Cerebellar cortex (tissue), 1 donor: ENCODE results near the gene ABCC6.
"Not testable (repeated sequence)": the region's sequence is repeated elsewhere in the genome, so short reads cannot be mapped to it uniquely, and the experiment has no call there.

Experiments
- DNase-seq: peaks from one replicate; pipeline ENCODE4 v3.0.0-alpha.2; 2015; ENCODE audit warnings: low spot score

Gene ABCC6

GRCh38 chr16:16190546-16190945 is 32.7 kb downstream of the ABCC6 start:
- no peak for DNase-seq

- DNase-seq = no peak
Measured at GRCh38 chr16:16189842-16190241, 33.5 kb downstream of the ABCC6 start.

GRCh38 chr16:16188827-16189226 is 34.5 kb downstream of the ABCC6 start:
- no peak for DNase-seq

GRCh38 chr16:16186820-16187219 is 36.5 kb downstream of the ABCC6 start:
- DNase-seq = no peak

- no peak for DNase-seq
Measured at GRCh38 chr16:16185095-16185494, 38.2 kb downstream of the ABCC6 start.

- no peak for DNase-seq
Measured at GRCh38 chr16:16184594-16184993, 38.7 kb downstream of the ABCC6 start.

- no peak for DNase-seq
Measured at GRCh38 chr16:16183562-16183961, 39.7 kb downstream of the ABCC6 start.

GRCh38 chr16:16182918-16183317 is 40.4 kb downstream of the ABCC6 start:
- no peak for DNase-seq

GRCh38 chr16:16181748-16182147 is 41.5 kb downstream of the ABCC6 start:
- DNase-seq = not testable (repeated sequence)

GRCh38 chr16:16178455-16179162 is 44.7 kb downstream of the ABCC6 start:
- no peak for DNase-seq

GRCh38 chr16:16176328-16176727 is 47.0 kb downstream of the ABCC6 start:
- no peak for DNase-seq

- no peak for DNase-seq
Measured at GRCh38 chr16:16175296-16175695, 48.0 kb downstream of the ABCC6 start.

GRCh38 chr16:16172991-16173390 is 50.3 kb downstream of the ABCC6 start:
- DNase-seq = no peak

GRCh38 chr16:16171332-16171919 is 51.9 kb downstream of the ABCC6 start:
- no peak for DNase-seq

GRCh38 chr16:16169615-16170014 is 53.7 kb downstream of the ABCC6 start:
- DNase-seq = no peak

- DNase-seq = no peak
Measured at GRCh38 chr16:16168431-16168830, 54.9 kb downstream of the ABCC6 start.

- DNase-seq = no peak
Measured at GRCh38 chr16:16167927-16168326, 55.4 kb downstream of the ABCC6 start.

- DNase-seq = no peak
Measured at GRCh38 chr16:16166949-16167348, 56.3 kb downstream of the ABCC6 start.

GRCh38 chr16:16166085-16166484 is 57.2 kb downstream of the ABCC6 start:
- DNase-seq = no peak

GRCh38 chr16:16164243-16164642 is 59.1 kb downstream of the ABCC6 start:
- no peak for DNase-seq

- DNase-seq = no peak
Measured at GRCh38 chr16:16163571-16163970, 59.7 kb downstream of the ABCC6 start.

GRCh38 chr16:16163109-16163508 is 60.2 kb downstream of the ABCC6 start:
- DNase-seq = no peak

GRCh38 chr16:16162591-16162990 is 60.7 kb downstream of the ABCC6 start:
- no peak for DNase-seq

- DNase-seq = not testable (repeated sequence)
Measured at GRCh38 chr16:16161840-16162239, 61.5 kb downstream of the ABCC6 start.
